Kidney epithelial cell (primary cell): ENCODE measurements around the gene LAMA4. TPM values are rescaled to one million over a fixed set of nuclear protein-coding genes. Genes with fewer than 3 reads are reported as not detected.

Experiments
- DNase-seq: peaks from one replicate; pipeline ENCODE4 v3.0.0-alpha.2; 2010; ENCODE audit warnings: low read depth
- H3K27me3 ChIP-seq: 2 replicates; pipeline ENCODE4 v1.6.0; 2011; ENCODE audit warnings: low read length; ENCODE audit not compliant: control insufficient read depth, insufficient read depth
- H3K36me3 ChIP-seq: 2 replicates; pipeline ENCODE4 v1.5.1; 2011; ENCODE audit warnings: low read length; ENCODE audit not compliant: control insufficient read depth, insufficient read depth
- H3K4me3 ChIP-seq: 2 replicates; pipeline ENCODE4 v1.5.1; 2011; ENCODE audit warnings: low read depth, mild to moderate bottlenecking, control low read depth, low read length
- CTCF ChIP-seq: IDR thresholded peaks from 2 replicates; pipeline ENCODE4 v1.5.1; 2011; ENCODE audit warnings: mild to moderate bottlenecking, moderate library complexity, low read length, control low read depth, inconsistent platforms; ENCODE audit not compliant: insufficient read depth, poor library complexity, severe bottlenecking
- total RNA-seq: library from RNA; depleted of rRNA; stranded (reverse); fragments of >200 nt; gene quantifications from 2 replicates; pipeline ENCODE4 v1.2.3, GENCODE V29; 2015

Gene LAMA4
- total RNA-seq, 1 donor from 2014 or later = 5.6 TPM

- H3K4me3 ChIP-seq = no peak overlapping the region
- no peaks in the 10 kb centered on the region for H3K27me3 ChIP-seq
- no peak for DNase-seq
- H3K36me3 ChIP-seq = no peaks in the 10 kb centered on the region
- no peak for TF ChIP-seq CTCF
Measured at GRCh38 chr6:112169541-112169940, 84.8 kb downstream of the LAMA4 start.

GRCh38 chr6:112163295-112164257 lies 90.8 kb downstream of the LAMA4 start:
- DNase-seq = no peak
- Histone ChIP-seq H3K4me3 (no peak overlapping the region), H3K36me3 (no peaks in the 10 kb centered on the region), H3K27me3 (no peaks in the 10 kb centered on the region)
- TF ChIP-seq CTCF = peak; percentile 95

- Histone ChIP-seq H3K27me3 (no peaks in the 10 kb centered on the region), H3K4me3 (no peak overlapping the region), H3K36me3 (no peaks in the 10 kb centered on the region)
- DNase-seq = no peak
- no peak for TF ChIP-seq CTCF
Measured at GRCh38 chr6:112160745-112161144, 93.6 kb downstream of the LAMA4 start.

- H3K27me3 ChIP-seq = no peaks in the 10 kb centered on the region
- DNase-seq = no peak
- no peaks in the 10 kb centered on the region for H3K36me3 ChIP-seq
- H3K4me3 ChIP-seq = no peak overlapping the region
- TF ChIP-seq CTCF = no peak
Measured at GRCh38 chr6:112156668-112157067, 97.7 kb downstream of the LAMA4 start.

GRCh38 chr6:112155886-112156285 lies 98.5 kb downstream of the LAMA4 start:
- DNase-seq = no peak
- no peak for TF ChIP-seq CTCF
- Histone ChIP-seq H3K36me3 (no peaks in the 10 kb centered on the region), H3K27me3 (no peaks in the 10 kb centered on the region), H3K4me3 (no peak overlapping the region)
